Spleen (tissue), 11 donors: ENCODE results near the gene ARID3A. TPM values are rescaled to one million over a fixed set of nuclear protein-coding genes. Genes with fewer than 3 reads are reported as not detected.

ENCODE experiments used
- DNase-seq: peaks from one replicate; pipeline ENCODE4 v3.0.0-alpha.2; 2020
- H3K27ac ChIP-seq, 8 donors: fragments of 200-600 bp; sonication (generic) in 7 of 8; 1 replicate in 4 of 8; 2 replicates in 4 of 8; pipeline versions ENCODE4 v1.5.0 to v1.8.0; 2016 to 2021; ENCODE audit warnings: inconsistent platforms in 4 of 8, mild to moderate bottlenecking in 4 of 8, moderate library complexity in 1 of 8
- H3K27me3 ChIP-seq, 7 donors: fragments of 200-600 bp; sonication (generic) in 6 of 7; replicated peaks in 1 of 7; 1 replicate in 4 of 7; 2 replicates in 3 of 7; pipeline versions ENCODE4 v1.5.0 to v1.8.0; 2016 to 2021; ENCODE audit warnings: inconsistent platforms in 3 of 7, mild to moderate bottlenecking in 1 of 7
- H3K36me3 ChIP-seq, 6 donors: fragments of 200-600 bp; sonication (generic) in 5 of 6; 1 replicate in 4 of 6; 2 replicates in 2 of 6; pipeline versions ENCODE4 v1.5.0 to v1.8.0; 2016 to 2021; ENCODE audit warnings: inconsistent platforms in 2 of 6
- H3K4me1 ChIP-seq, 6 donors: fragments of 200-600 bp; sonication (generic) in 5 of 6; 1 replicate in 3 of 6; 2 replicates in 3 of 6; pipeline versions ENCODE4 v1.5.0 to v1.8.0; 2016 to 2021; ENCODE audit warnings: inconsistent platforms in 3 of 6
- H3K4me3 ChIP-seq, 8 donors: fragments of 200-600 bp; sonication (generic) in 7 of 8; 1 replicate in 4 of 8; 2 replicates in 4 of 8; pipeline versions ENCODE4 v1.5.0 to v1.8.0; 2016 to 2021; ENCODE audit warnings: inconsistent platforms in 4 of 8, mild to moderate bottlenecking in 4 of 8, moderate library complexity in 2 of 8
- H3K9me3 ChIP-seq, 8 donors: fragments of 200-600 bp; sonication (generic) in 7 of 8; 1 replicate in 4 of 8; 2 replicates in 4 of 8; pipeline versions ENCODE4 v1.5.0 to v1.8.0; 2016 to 2021; ENCODE audit warnings: inconsistent platforms in 4 of 8
- POLR2A ChIP-seq, 3 donors: fragments of 450-650 bp; IDR thresholded peaks; one replicate each; pipeline ENCODE4 v1.5.1; 2017; ENCODE audit warnings: antibody characterized with exemption in 3 of 3, mild to moderate bottlenecking in 1 of 3
- POLR2AphosphoS5 ChIP-seq, 3 donors: sonication (generic); formaldehyde crosslinking; IDR thresholded peaks; one replicate each; pipeline ENCODE4 v1.5.1; 2017; ENCODE audit warnings: antibody characterized with exemption in 3 of 3
- WGBS, 5 donors: extraction: QIAGEN DNeasy Blood & Tissue Kit in 3 of 5; methylation state at CpG; one replicate each; pipeline versions ENCODE4 v1.1.5 to v1.1.7; 2013 to 2018; 5-methylcytosine and 5-hydroxymethylcytosine counted together
- intact Hi-C: fragments of 100-400 bp; cut with DNase I; formaldehyde crosslinking; loops from one replicate; pipeline ENCODE4 v1.15.0; 2023; ENCODE audit warnings: low total_unique reads
- polyA plus RNA-seq, 3 donors: library from polyadenylated mRNA; stranded (reverse); fragments of 200-250 nt; gene quantifications; one replicate each; pipeline ENCODE4 v1.2.1, GENCODE V29; 2013
- total RNA-seq, 7 donors: library from RNA; depleted of rRNA in 3 of 7; stranded (reverse); fragments of >200 nt in 3 of 7; fragmentation: NEBNext Ultra II Directional in 4 of 7; extraction: Animal tissue kit (Norgen Biotek cat#: 25700) in 4 of 7; gene quantifications; one replicate each; pipeline versions ENCODE4 v1.1.0 to v1.2.1, GENCODE V29; 2016 to 2021
- TF ChIP-seq, protein P1 (sequence below), 11 experiments: fragments of 200-600 bp in 7 of 11; fragments of 450-650 bp in 4 of 11; sonication (generic) in 4 of 11; IDR thresholded peaks in 8 of 11; conservative IDR thresholded peaks in 3 of 11; 1 replicate in 7 of 11; 2 replicates in 4 of 11; pipeline versions ENCODE4 v1.4.0 to v1.8.0; 2016 to 2021; ENCODE audit warnings: antibody characterized with exemption in 11 of 11, inconsistent platforms in 4 of 11, mild to moderate bottlenecking in 1 of 11
- donor health status: healthy with polysubstance abuse.
- donor health status: DM: no; HTN: no; CAD: no; lungs with moderate emphysema.
- donor health status: DM: no; HTN: no; CAD: no.
- donor health status: Bipolar disorder and iron deficiency.
- donor health status: healthy.
- donor health status: DM: no; HTN: no; CAD: no.
- donor health status: DM: yes; HTN: yes; CAD: no.

ARID3A gene
- total and polyA plus RNA-seq, 10 donors, result 2.5 to 42.5 (median 17.7) TPM

DNA sequence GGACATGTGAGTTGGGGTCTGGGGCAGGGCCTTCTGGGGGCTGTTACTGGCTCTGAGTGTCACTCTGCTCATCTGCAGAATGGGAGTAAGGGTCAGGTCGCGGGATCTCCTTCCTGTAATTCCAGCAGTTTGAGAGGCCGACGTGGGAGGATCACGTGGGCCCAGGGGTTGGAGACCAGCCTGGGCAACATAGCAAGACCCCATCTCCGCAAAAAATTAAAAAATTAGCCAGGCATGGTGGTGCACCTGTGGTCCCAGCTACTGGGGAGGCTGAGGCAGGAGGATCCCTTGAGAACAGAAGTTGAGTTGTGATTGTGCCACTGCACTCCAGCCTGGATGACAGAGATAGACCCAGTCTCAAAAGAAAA is 4.0 kb downstream of the ARID3A start:
- Histone ChIP-seq H3K4me1 (peaks cover 24 to 87% (median 51%) of the 10 kb centered on the region in 6 donors), H3K9me3 (no peaks in the 10 kb centered on the region), H3K4me3 (no peak overlapping the region), H3K27ac (no peak overlapping the region), H3K27me3 (no peaks in the 10 kb centered on the region), H3K36me3 (peaks cover 0 to 51% (median 11%) of the 10 kb centered on the region in 6 donors)
- WGBS, 5 donors, result 83 to 94% (median 90%) methylated on average over 6 of the region's 6 CpGs
- intact Hi-C loops, result loop anchor here (10.0 kb wide), 1 partner anchor 145 kb away; no protein-coding TSS in a partner anchor
- DNase-seq, result no peak
- TF ChIP-seq POLR2AphosphoS5 (IDR thresholded peaks at IDR 0.05) (no peak), POLR2A (IDR thresholded peaks at IDR 0.05) (no peak)
- TF ChIP-seq, protein P1, sequence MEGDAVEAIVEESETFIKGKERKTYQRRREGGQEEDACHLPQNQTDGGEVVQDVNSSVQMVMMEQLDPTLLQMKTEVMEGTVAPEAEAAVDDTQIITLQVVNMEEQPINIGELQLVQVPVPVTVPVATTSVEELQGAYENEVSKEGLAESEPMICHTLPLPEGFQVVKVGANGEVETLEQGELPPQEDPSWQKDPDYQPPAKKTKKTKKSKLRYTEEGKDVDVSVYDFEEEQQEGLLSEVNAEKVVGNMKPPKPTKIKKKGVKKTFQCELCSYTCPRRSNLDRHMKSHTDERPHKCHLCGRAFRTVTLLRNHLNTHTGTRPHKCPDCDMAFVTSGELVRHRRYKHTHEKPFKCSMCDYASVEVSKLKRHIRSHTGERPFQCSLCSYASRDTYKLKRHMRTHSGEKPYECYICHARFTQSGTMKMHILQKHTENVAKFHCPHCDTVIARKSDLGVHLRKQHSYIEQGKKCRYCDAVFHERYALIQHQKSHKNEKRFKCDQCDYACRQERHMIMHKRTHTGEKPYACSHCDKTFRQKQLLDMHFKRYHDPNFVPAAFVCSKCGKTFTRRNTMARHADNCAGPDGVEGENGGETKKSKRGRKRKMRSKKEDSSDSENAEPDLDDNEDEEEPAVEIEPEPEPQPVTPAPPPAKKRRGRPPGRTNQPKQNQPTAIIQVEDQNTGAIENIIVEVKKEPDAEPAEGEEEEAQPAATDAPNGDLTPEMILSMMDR (IDR thresholded peaks at IDR 0.05 in 8 of 11, conservative IDR thresholded peaks at IDR 0.05 in 3 of 11), result no peak

DNA sequence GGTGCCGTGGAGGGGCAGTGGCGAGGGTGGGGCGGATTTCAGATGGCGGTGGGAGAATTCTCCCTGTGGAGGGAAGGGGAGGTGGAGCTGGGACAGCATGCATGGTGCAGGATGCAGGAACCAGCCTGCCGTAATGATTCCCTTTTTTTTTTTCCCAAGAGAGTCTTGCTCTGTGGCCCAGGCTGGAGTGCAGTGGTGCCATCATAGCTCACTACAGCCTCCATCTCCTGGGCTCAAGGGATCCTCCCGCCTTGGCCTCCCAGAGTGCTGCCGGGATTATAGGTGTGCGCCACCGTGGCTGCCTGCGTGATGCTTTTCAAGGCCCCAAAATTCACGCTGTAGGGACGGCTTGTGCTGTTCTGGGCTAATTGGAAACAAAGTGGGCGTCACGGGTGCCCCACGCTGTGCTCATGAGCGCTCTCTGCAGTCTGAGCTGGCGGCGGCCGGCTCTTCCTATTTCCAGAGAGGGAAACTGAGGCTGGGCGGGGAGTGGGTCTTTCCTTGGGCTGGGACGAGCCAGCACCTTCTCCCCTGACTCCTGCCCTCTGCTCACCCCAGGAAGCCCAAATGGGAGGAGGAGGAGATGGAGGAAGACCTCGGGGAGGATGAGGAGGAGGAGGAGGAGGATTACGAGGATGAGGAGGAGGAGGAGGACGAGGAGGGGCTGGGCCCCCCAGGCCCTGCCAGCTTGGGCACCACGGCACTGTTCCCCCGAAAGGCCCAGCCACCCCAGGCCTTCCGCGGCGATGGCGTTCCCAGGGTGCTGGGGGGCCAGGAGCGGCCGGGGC is 6.2 kb downstream of the ARID3A start:
- peak overlapping the region in 3 of 8 donors; percentile 0 to 48 (median 11) for H3K4me3 ChIP-seq
- H3K9me3 ChIP-seq, result no peaks in the 10 kb centered on the region
- 67 to 80% (median 76%) methylated on average over 31 to 32 of the region's 32 CpGs for WGBS, 5 donors
- TF ChIP-seq, protein P1 (IDR thresholded peaks at IDR 0.05 in 8 of 11, conservative IDR thresholded peaks at IDR 0.05 in 3 of 11), result no peak
- TF ChIP-seq POLR2A (IDR thresholded peaks at IDR 0.05) (no peak), POLR2AphosphoS5 (IDR thresholded peaks at IDR 0.05) (no peak)
- intact Hi-C loops, result no loop called here
- peak overlapping the region in 7 of 8 donors; percentile 57 to 73 (median 71) for H3K27ac ChIP-seq
- no peak for DNase-seq
- H3K36me3 ChIP-seq, result peaks cover 0 to 66% (median 11%) of the 10 kb centered on the region in 6 donors
- peaks cover 31 to 95% (median 54%) of the 10 kb centered on the region in 6 donors for H3K4me1 ChIP-seq
- no peaks in the 10 kb centered on the region for H3K27me3 ChIP-seq

DNA sequence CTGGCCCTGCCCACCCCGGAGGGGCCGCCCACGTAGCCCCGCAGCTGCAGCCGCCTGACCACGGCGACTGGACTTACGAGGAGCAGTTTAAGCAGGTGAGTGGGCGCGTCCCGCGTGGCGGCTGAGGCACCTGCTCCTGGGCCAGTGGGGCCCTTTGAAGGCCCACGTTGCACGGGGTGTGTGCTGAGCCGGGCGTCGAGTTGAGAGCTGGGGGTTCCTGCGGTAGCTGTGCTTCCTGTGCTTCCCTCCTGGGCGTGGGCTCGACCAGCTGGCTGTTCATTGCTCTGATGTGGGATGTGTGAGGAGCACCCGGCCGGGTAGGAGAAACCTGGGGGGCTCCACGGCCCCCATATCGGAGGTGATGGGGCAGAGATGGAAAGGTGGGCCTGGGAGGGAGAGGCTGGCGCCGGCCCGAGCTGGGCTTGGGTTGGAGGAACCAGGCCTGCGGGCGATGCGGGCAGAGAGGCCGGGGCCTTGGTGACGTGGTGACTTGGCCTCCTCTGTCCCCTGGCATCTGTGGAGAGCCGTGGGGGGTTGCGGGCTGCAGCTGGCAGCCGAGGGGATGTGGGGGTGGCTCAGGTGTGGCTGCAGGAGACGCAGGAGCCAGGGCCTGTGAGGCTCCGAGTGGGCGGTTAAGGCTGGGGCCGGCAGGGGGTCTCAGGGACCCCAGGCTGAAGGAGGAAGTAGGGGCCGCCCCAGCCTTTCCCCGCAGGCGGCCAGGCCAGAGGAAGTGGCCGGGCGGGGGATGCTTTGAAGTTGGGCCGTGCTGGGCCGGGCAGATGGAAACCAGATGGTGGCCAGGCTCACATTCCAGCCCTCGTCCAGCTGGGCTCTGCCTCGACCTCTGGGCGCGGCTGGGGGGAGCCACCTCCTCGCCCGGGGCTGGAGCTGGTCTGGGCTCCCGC is 7.1 kb downstream of the ARID3A start:
- H3K27me3 ChIP-seq, result no peaks in the 10 kb centered on the region
- H3K9me3 ChIP-seq, result no peaks in the 10 kb centered on the region
- H3K27ac ChIP-seq, result peak overlapping the region in 7 of 8 donors; percentile 57 to 73 (median 71)
- peak overlapping the region in 3 of 8 donors; percentile 0 to 48 (median 11) for H3K4me3 ChIP-seq
- WGBS, 5 donors, result 11 to 24% (median 13%) methylated on average over 28 to 54 of the region's 54 CpGs
- intact Hi-C loops, result no loop called here
- H3K36me3 ChIP-seq, result peaks cover 0 to 71% (median 11%) of the 10 kb centered on the region in 6 donors
- DNase-seq, result peak; percentile 86
- peaks cover 31 to 94% (median 48%) of the 10 kb centered on the region in 6 donors for H3K4me1 ChIP-seq
- TF ChIP-seq POLR2A (IDR thresholded peaks at IDR 0.05) (no peak), POLR2AphosphoS5 (IDR thresholded peaks at IDR 0.05) (peak; percentile 73 to 85 (median 78))
- TF ChIP-seq, protein P1 (IDR thresholded peaks at IDR 0.05 in 8 of 11, conservative IDR thresholded peaks at IDR 0.05 in 3 of 11), result no peak
